HAP-1 (cell line): ENCODE results near the gene FGF14.
A peak's percentile ranks its signal among the peaks of the same experiment; 100 is the strongest.

Source experiments
- DNase-seq, 2 experiments: peaks; one replicate each; pipeline ENCODE4 v3.0.0-alpha.2; 2016 to 2020; ENCODE audit warnings: low spot score in 2 of 2
- H3K27me3 ChIP-seq: fragments of 250-450 bp; sonication (Bioruptor Pico); 2 replicates; pipeline ENCODE4 v1.5.1; 2020; ENCODE audit warnings: low read depth, mild to moderate bottlenecking, moderate library complexity
- H3K36me3 ChIP-seq: fragments of 250-450 bp; sonication (Bioruptor Pico); replicated peaks from 2 replicates; pipeline ENCODE4 v1.5.1; 2020; ENCODE audit warnings: mild to moderate bottlenecking
- H3K4me1 ChIP-seq: fragments of 250-450 bp; sonication (Bioruptor Pico); 2 replicates; pipeline ENCODE4 v1.5.1; 2020; ENCODE audit warnings: mild to moderate bottlenecking
- H3K4me3 ChIP-seq: fragments of 250-450 bp; sonication (Bioruptor Pico); 2 replicates; pipeline ENCODE4 v1.5.1; 2020; ENCODE audit warnings: mild to moderate bottlenecking, moderate library complexity
- H3K9me3 ChIP-seq: fragments of 250-450 bp; sonication (Bioruptor Pico); 2 replicates; pipeline ENCODE4 v1.5.1; 2020; ENCODE audit warnings: mild to moderate bottlenecking, moderate library complexity
- in situ Hi-C: fragments of 300-500 bp; cut with MboI; formaldehyde crosslinking; loops from 3 replicates; pipeline ENCODE4 v1.14.3; 2020; ENCODE audit warnings: low sequenced_read_pairs, inconsistent platforms, mixed read lengths

FGF14 gene

DNA sequence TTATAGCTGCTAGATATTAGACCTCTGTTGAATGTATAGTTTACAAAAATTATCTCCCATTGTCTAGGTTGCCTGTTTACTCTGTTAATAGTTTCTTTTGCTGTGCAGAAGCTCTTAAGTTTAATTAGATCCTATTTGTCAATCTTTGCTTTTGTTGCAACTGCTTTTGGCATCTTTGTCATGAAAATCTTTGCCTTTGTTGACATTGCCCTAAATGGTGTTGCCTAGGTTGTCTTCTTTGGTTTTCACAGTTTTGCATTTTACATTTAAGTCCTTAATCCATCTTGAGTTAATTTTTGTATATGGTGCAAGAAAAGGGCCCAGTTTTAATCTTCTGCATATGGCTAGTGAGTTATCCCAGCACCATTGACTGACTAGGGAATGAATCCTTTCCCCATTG is 618.3 kb downstream of the FGF14 start:
- Histone ChIP-seq H3K4me1 (no peaks in the 10 kb centered on the region; the same call in 1 of the 2 replicates), H3K4me3 (no peak overlapping the region), H3K27me3 (no peaks in the 10 kb centered on the region), H3K36me3 (no peaks in the 10 kb centered on the region), H3K9me3 (no peaks in the 10 kb centered on the region)
- no peak for DNase-seq
- in situ Hi-C loops, result no loop called here

GRCh38 chr13:101780211-101780610 is 621.6 kb downstream of the FGF14 start:
- H3K36me3 ChIP-seq, result no peaks in the 10 kb centered on the region
- H3K4me3 ChIP-seq, result no peak overlapping the region
- H3K4me1 ChIP-seq, result no peaks in the 10 kb centered on the region
- in situ Hi-C loops, result no loop called here
- no peak for DNase-seq
- H3K9me3 ChIP-seq, result no peaks in the 10 kb centered on the region
- H3K27me3 ChIP-seq, result no peaks in the 10 kb centered on the region

DNA sequence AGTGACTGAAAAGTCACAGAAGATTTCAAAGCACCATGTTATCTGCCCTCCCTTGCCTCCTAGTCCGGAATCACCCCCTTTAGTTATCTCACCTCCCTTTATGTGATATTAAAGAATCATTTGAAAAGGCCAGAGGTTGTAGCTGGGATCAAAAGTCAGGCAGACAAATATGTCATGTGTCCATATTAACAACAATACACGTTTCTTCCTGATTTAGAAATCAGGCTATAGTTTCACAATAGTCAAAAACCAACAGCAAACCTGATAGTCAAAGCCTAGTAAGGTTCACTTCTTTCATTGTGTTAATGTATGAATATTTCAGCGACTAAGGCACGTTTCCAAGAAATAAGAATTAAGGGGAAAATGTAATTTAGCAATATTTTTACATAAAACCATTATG is 622.7 kb downstream of the FGF14 start:
- H3K4me3 ChIP-seq, result no peak overlapping the region
- in situ Hi-C loops, result no loop called here
- no peaks in the 10 kb centered on the region for H3K4me1 ChIP-seq
- H3K27me3 ChIP-seq, result no peaks in the 10 kb centered on the region
- DNase-seq, result no peak
- no peaks in the 10 kb centered on the region for H3K9me3 ChIP-seq
- H3K36me3 ChIP-seq, result no peaks in the 10 kb centered on the region

GRCh38 chr13:101775267-101775666 is 626.6 kb downstream of the FGF14 start:
- in situ Hi-C loops, result no loop called here
- no peaks in the 10 kb centered on the region for H3K36me3 ChIP-seq
- no peaks in the 10 kb centered on the region for H3K9me3 ChIP-seq
- no peaks in the 10 kb centered on the region for H3K4me1 ChIP-seq
- no peak for DNase-seq
- no peaks in the 10 kb centered on the region for H3K27me3 ChIP-seq
- no peak overlapping the region for H3K4me3 ChIP-seq

GRCh38 chr13:101774393-101774792 is 627.5 kb downstream of the FGF14 start:
- in situ Hi-C loops, result no loop called here

DNA sequence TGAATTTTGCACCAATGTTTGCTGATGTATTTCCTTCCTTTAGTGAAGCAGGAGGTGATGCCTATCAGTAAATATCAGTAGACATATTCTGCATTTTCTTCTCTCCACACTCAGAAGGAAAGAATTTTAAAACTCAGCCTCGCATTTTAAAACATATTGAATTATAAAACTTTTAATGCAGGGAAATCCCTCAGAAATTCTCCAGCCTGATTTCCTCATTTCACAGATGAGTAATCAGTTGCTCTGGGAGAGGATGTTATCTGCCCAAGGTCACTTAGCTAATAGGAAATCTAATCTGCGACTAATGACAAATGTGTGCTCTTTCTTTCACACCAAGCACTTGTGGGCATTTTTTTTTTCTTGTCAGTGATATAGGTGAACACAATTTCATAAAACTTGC is 628.8 kb downstream of the FGF14 start:
- H3K9me3 ChIP-seq, result no peaks in the 10 kb centered on the region
- no peak overlapping the region for H3K4me3 ChIP-seq
- no peaks in the 10 kb centered on the region for H3K27me3 ChIP-seq
- H3K36me3 ChIP-seq, result no peaks in the 10 kb centered on the region
- in situ Hi-C loops, result no loop called here
- DNase-seq, result no peak
- no peaks in the 10 kb centered on the region for H3K4me1 ChIP-seq

More at GRCh38 chr13:101774393-101774792, 627.5 kb downstream of the FGF14 start:
- Histone ChIP-seq H3K4me3 (no peak overlapping the region), H3K9me3 (no peaks in the 10 kb centered on the region), H3K36me3 (no peaks in the 10 kb centered on the region), H3K4me1 (no peaks in the 10 kb centered on the region), H3K27me3 (no peaks in the 10 kb centered on the region)
- DNase-seq, result no peak

DNA sequence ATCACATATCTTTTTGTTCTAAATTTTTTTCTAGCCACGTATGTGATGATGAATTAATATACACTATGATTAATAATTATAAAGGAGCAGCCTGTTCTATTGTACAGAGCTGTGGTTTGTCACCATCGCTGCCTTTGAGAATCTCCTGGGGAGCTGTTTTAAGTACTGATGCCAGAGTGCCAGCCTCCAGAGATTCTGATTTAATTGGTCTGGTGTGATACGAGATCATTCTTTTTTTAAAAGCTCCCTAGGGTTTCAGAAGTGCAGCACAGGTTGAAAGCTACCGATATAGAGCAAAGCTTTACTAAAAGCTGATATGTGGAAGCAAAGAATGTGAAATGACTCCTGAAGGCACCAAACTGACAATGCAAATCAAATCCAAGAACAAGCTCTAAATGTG is 634.7 kb downstream of the FGF14 start:
- Histone ChIP-seq H3K4me1 (no peaks in the 10 kb centered on the region), H3K4me3 (no peak overlapping the region), H3K9me3 (no peaks in the 10 kb centered on the region), H3K36me3 (no peaks in the 10 kb centered on the region), H3K27me3 (no peaks in the 10 kb centered on the region)
- in situ Hi-C loops, result no loop called here
- DNase-seq, result no peak

GRCh38 chr13:101763191-101763590 is 638.7 kb downstream of the FGF14 start:
- in situ Hi-C loops, result no loop called here
- H3K36me3 ChIP-seq, result no peaks in the 10 kb centered on the region
- no peak for DNase-seq
- H3K4me1 ChIP-seq, result no peaks in the 10 kb centered on the region
- no peak overlapping the region for H3K4me3 ChIP-seq
- H3K27me3 ChIP-seq, result peaks cover 6% of the 10 kb centered on the region; the same call in 1 of the 2 replicates
- H3K9me3 ChIP-seq, result no peaks in the 10 kb centered on the region

GRCh38 chr13:101757446-101758039 is 644.3 kb downstream of the FGF14 start:
- Histone ChIP-seq H3K4me1 (no peaks in the 10 kb centered on the region), H3K27me3 (peaks cover 12% of the 10 kb centered on the region), H3K9me3 (no peaks in the 10 kb centered on the region), H3K36me3 (no peaks in the 10 kb centered on the region), H3K4me3 (no peak overlapping the region)
- DNase-seq, result peak in 1 of 2 experiments; percentile 52
- in situ Hi-C loops, result no loop called here

DNA sequence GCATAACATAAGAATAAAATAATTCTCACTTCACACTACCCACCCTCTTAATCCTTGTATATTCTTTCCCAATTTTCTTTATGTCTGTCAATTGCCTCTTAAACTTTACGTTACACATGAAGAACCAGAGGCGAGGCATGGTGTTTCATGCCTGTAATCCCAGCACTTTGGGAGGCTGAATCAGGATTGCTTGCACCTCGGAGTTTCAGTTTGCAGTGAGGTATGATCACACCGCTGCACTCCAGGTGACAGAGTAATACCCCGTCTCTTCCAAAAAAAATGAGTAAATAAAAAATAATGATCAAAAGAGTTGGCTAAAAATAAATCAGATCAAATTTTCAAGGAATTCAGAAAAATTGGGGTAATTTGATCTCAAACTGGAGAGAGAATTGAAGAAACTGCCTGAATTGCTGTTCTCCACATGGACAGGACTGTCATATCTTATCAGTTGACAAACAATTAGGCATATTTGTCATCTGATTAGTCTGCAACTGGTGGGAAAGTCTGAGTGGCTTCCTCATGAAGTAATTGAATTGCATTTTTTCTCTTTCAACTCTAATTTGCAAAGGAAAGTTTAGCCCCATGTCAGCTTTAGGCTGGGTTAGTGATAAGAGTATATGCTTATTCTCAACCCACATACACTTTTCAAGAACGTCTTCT is 646.5 kb downstream of the FGF14 start:
- Histone ChIP-seq H3K36me3 (no peaks in the 10 kb centered on the region), H3K27me3 (peaks cover 11% of the 10 kb centered on the region), H3K4me1 (no peaks in the 10 kb centered on the region), H3K4me3 (no peak overlapping the region), H3K9me3 (no peaks in the 10 kb centered on the region)
- in situ Hi-C loops, result no loop called here
- no peak for DNase-seq

DNA sequence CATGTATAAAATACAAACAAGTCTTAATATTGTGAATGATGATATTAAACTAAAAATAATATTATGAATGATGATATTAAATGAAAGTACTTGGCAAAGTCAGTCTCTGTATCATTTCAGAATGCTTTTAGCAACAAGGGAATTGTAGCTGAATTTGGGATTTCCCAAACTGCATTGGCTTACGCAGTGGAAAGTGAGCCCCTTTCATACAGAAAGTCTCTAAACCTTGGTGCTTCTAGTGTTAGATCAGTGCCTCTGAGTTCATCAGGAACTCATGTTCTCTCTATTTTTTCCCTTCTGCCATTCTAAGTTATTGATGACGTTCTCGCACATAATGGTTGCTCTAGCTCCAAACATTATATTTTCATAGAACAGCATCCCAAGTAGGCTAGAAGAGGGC is 649.4 kb downstream of the FGF14 start:
- Histone ChIP-seq H3K9me3 (no peaks in the 10 kb centered on the region), H3K27me3 (peaks cover 11% of the 10 kb centered on the region), H3K4me1 (no peaks in the 10 kb centered on the region), H3K36me3 (no peaks in the 10 kb centered on the region), H3K4me3 (no peak overlapping the region)
- no peak for DNase-seq
- in situ Hi-C loops, result no loop called here

DNA sequence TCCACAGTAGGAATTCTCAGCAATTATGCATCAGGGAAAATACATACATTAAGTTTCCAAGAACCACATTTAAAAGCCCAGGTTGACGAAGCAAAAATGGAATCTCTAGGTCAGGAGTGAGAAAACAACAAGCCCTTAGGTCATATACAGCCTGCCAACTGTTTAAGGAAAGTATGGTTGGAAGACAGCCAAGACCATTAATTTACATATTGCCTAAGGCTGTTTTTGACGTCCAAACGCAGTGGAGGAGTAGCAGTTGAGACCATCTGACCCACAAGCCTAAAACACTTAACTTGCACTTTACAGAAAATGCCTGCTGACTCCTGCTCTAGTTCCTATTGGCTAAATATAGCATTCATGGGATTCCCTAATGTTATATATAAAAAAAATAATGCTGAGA is 650.4 kb downstream of the FGF14 start:
- in situ Hi-C loops, result no loop called here
- Histone ChIP-seq H3K27me3 (peaks cover 11% of the 10 kb centered on the region; the same call in 1 of the 2 replicates), H3K4me1 (no peaks in the 10 kb centered on the region), H3K36me3 (no peaks in the 10 kb centered on the region), H3K9me3 (no peaks in the 10 kb centered on the region), H3K4me3 (no peak overlapping the region)
- DNase-seq, result peak in 1 of 2 experiments; percentile 13

DNA sequence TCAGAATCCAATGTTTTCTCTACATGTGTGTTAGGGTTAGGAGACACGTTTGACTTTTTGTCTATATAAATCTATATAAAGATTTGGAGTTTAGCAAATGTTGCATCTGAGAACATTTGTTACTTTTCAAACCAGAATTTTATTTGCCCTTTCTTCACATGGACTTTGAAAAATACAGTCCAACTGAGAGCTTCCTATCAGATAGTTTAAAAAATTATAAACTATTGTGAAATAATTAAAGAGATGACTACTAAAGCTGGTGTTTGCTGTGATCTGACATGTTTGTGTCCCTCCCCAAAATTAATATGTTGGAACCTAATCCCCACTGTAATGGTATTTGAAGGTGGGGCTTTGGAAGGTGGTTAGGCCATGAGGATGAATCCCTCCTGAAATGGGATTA is 652.3 kb downstream of the FGF14 start:
- in situ Hi-C loops, result no loop called here
- Histone ChIP-seq H3K4me1 (no peaks in the 10 kb centered on the region), H3K36me3 (no peaks in the 10 kb centered on the region), H3K9me3 (no peaks in the 10 kb centered on the region), H3K27me3 (peaks cover 8% of the 10 kb centered on the region; the same call in 1 of the 2 replicates), H3K4me3 (no peak overlapping the region)
- DNase-seq, result no peak

GRCh38 chr13:101747039-101747438 is 654.8 kb downstream of the FGF14 start:
- no peaks in the 10 kb centered on the region for H3K9me3 ChIP-seq
- DNase-seq, result no peak
- peaks cover 8% of the 10 kb centered on the region; the same call in 1 of the 2 replicates for H3K27me3 ChIP-seq
- no peaks in the 10 kb centered on the region for H3K36me3 ChIP-seq
- H3K4me1 ChIP-seq, result no peaks in the 10 kb centered on the region
- in situ Hi-C loops, result no loop called here
- H3K4me3 ChIP-seq, result no peak overlapping the region
